Dermis microvascular lymphatic vessel endothelial cell (primary cell): ENCODE measurements around the gene PLEKHA8. TPM values are rescaled to one million over a fixed set of nuclear protein-coding genes. Genes with fewer than 3 reads are reported as not detected.

Experiments used
- DNase-seq, 2 donors: peaks; one replicate each; pipeline versions ENCODE4 v3.0.0 to v3.0.0-alpha.2; 2010; ENCODE audit warnings: low read depth in 2 of 2
- total RNA-seq: library from RNA; depleted of rRNA; stranded (reverse); fragments of >200 nt; gene quantifications from 2 replicates; pipeline ENCODE4 v1.2.1, GENCODE V29; 2014

PLEKHA8 gene
- total RNA-seq, 1 donor from 2014 or later: 13.0 TPM

- DNase-seq: no peak
Observed at GRCh38 chr7:30023524-30023923, 4.7 kb upstream of the PLEKHA8 start.

DNA sequence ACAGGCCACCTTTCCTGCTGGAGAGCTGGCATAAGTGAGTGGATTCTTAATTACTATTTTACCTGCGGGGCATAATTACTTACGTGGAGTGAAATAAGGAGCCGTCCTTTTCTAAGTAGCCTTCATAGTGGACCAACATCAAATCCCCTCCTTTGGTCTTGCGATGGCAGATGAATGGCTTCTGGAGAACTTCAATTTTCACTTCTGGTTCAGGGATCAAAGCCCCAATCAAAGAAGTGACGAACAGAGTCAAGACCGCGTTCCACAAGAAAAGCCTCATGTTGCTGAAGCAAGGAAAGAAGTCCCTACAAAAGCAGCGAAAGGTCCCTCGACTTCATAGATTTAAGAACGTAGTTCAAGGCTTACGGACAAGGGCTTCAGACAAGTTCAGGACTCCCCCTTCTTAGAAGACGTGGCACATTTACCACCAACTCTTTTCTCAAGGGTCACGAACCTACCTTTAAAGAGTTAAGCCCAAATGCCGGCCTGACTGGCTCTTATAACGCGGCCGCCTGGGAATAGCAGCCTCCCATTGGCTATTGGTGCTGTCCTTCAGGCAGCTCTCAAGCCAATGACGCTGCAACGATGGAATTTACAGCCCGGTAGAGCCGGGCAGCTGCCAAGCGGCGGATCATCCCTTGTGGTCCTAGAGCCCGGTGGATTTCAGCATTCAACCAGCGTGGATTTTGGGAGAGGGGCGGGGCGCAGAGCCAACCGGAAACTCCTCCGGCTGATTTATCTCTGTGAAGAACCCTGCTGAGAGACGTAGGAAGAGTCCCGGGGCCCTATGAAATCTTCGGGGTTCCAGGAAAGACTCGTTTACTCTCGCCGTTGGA, 1.8 kb upstream of the PLEKHA8 start, which contains the start of gene FKBP14:
Gene FKBP14 (minus strand): TSS at position 474 of the 836 bp plus-strand sequence. CDS start 194 bp downstream, at position 280.
- DNase-seq: peak; percentile 98 to 100

DNA sequence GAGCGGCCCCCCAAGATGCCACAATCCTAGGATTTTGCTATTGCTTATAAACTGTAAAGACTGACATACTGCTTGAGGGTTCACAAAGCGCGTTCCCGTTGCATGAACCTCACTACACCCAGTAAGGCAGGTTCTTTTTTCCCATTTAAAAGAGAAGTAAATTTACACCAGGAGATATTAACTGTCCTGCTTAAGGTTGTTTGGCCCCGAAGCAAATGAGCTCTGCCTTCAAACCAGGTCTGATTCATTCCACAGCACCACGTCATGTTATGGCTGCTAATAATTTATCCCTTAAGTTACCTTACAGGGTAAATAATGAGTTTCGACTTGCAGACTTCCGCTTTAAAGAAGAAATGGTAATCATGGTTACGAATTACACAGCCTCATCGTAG, 1.2 kb upstream of the PLEKHA8 start:
- peak in 1 of 2 donors; percentile 69 for DNase-seq

DNA sequence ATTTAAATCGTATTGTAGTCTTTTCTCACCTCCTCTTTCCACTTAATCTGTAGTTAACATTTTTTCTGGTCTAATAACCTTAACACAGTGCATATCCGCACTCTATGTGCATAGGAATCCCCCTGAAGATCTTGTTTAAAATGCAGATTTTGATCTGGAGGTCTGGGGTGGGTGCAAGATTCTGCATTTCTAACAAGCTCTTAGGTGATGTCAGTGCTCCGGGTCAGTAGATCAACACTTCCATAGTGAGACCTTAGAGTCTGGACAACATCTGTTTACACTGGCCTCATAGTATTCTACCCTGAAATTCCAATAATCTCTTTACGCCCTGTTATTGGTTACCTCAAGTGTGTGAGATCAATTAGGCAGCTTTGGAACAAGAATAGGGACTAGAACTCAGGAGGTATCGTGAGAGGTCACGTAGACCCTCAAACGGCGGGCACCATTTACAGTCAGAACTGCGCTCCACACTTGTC, 434 bp upstream of the PLEKHA8 start:
- no peak for DNase-seq

DNA sequence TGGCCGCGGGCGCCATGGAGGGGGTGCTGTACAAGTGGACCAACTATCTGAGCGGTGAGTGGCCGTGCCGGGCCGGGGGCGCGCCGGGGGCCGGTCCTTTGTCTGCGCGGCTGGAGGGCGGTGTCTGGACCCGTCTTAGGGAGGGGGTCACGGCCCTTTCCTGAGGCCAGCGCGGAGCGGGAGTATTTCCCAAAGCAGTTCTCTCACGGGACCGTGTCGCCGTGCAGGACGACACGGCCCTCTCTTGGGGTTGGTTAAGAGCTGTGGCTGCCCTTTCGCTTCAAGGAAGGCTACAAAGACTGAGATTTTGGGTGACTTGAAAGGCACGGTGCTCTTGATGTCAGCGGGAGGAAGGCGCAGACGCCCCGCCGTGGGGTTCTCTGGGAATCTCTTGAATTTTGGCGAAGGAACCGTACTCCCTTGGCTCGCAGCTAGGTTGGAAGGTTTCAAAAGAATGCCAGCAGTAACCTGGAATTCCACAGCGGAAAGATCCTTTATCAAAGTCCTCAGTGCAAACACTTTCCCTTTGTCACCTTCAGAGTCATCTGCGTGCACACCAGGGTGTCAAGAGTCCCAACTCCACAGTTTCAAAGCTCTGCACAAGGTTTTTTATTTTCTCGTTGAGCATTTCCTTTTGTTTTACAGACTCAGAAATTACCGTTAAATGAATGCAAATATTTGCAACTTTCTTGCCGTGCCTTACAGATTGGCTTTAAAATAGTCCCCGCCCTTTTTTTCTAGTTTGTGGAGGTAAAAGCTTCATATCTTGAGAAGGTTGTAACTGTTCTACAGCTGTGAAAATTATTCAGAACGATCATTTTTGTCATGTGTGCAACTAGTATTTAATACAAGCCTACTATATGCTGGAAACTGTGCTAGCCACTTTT, 780 bp downstream of the PLEKHA8 start:
- DNase-seq: peak in 1 of 2 donors; percentile 13

- no peak for DNase-seq
Observed at GRCh38 chr7:30029696-30030095, 1.5 kb downstream of the PLEKHA8 start.

DNA sequence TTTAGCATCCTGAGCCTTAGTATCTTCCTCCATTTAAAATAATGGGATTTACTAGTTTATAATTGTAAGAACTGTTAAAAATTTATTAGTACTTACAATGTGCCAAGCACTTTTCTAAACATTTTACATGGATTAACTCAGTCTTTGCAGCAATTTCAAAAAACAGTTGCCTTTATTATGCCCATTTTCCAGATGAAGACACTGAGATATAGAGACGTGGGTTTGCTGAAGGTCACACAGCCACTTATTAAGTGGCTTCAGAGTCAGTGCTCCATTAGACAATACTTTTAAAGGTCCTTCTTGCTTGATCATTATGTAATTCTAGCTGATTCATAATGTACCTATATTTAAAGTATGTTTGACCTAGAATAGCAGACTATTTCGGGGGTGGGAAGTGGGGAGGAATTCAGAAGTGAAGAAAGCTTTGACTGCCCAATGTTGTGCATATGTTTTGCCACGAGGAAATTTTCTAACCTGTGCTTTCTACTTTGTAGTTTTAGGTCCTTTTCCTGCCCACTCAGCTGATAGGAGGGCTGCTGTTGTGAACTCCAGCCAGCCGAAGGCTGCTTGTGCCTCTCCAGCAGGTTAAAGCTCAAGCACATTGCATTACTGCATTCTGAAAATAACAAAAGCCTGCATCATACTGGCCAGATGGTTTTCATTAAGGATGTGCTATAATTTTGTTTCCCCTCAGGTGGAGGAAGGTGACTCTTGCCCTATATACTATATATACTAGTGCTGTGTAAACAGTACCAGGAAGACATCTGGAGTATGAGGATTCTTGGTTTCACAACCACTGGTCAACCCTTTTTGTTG, 4.3 kb downstream of the PLEKHA8 start:
- DNase-seq: peak in 1 of 2 donors; percentile 56

GRCh38 chr7:30034501-30034900, 6.3 kb downstream of the PLEKHA8 start:
- DNase-seq: no peak

- no peak for DNase-seq
Observed at GRCh38 chr7:30036220-30036619, 8.0 kb downstream of the PLEKHA8 start.

GRCh38 chr7:30038196-30038980, 10.2 kb downstream of the PLEKHA8 start:
- DNase-seq: no peak

- no peak for DNase-seq
Observed at GRCh38 chr7:30040938-30041337, 12.7 kb downstream of the PLEKHA8 start.

GRCh38 chr7:30041526-30042269, 13.5 kb downstream of the PLEKHA8 start:
- no peak for DNase-seq

DNA sequence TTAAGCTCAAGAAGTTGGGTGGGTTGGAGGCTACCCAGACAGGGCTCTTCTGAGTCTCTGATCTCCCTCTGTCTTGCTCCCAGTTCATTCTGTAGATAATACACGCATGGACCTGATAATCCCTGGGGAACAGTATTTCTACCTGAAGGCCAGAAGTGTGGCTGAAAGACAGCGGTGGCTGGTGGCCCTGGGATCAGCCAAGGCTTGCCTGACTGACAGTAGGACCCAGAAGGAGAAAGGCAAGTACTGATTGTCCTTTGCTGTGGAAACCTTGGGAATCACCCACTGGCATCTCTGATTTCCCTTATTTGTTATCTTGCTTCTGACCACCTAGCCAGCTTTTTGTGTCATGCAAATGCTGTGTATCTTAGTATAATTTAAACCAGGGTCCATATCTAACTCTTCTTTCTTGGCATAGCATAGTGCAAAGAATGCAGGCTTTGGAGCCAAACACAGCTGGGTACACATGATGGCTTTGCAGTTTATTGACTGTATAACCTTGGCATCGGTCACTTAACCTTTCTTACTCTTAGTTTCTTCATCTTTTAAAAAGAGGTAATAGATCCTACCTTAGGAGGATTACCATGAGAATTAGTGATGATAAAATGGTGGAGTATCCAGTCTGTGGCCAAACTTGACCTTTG, 18.0 kb downstream of the PLEKHA8 start:
- DNase-seq: no peak

GRCh38 chr7:30047124-30047523, 18.9 kb downstream of the PLEKHA8 start:
- no peak for DNase-seq

- DNase-seq: no peak
Observed at GRCh38 chr7:30048582-30048981, 20.4 kb downstream of the PLEKHA8 start.

- no peak for DNase-seq
Observed at GRCh38 chr7:30049173-30049572, 21.0 kb downstream of the PLEKHA8 start.

GRCh38 chr7:30053068-30053467, 24.9 kb downstream of the PLEKHA8 start:
- no peak for DNase-seq

DNA sequence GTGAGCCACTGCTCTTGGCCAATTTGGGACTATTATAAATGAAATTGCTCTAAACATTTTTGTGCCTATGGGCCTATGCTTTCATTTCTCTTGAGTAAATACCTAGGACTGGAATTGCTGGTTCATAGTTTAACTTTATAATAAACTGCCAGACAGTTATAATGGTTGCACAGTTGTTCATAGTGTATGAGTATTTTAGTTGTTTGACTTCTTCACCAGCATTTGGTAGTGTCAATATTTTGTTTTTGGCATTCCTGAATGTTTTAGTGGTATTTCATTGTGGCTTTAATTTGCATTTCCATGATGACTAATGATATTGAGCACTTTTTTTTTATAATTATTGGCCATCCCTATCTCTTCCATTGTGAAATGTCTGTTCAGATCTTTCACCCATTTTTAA, 29.5 kb downstream of the PLEKHA8 start:
- no peak for DNase-seq

DNA sequence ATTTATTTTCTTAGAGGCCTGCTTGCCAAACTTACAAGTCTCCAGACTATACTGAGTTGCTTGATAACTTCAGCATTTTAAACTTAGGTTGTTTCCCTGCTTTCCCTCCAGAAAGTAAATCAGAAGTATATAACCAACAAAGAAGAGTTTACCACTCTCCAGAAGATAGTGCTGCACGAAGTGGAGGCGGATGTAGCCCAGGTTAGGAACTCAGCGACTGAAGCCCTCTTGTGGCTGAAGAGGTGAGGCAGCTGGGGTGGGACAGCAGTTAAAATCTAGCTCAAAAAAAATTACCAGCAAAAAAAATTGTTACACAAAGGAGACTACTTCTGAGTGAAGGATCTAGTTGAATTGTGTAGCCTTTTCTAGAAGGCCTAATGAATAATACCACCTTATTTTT, 33.6 kb downstream of the PLEKHA8 start:
- DNase-seq: peak; percentile 9 to 47
